Activated B cell treated with CpG ODN at 0.5 μM for 24 hours (primary cell): Measurements from ENCODE around the gene PNMA6F. TPM values are rescaled to one million over a fixed set of nuclear protein-coding genes. Genes with fewer than 3 reads are reported as not detected.
"Not testable (repeated sequence)": the region's sequence is repeated elsewhere in the genome, so short reads cannot be mapped to it uniquely, and the experiment has no call there.

Source experiments
- ATAC-seq: fragments of 200-7000 bp; cut with Tn5 transposase; one replicate; pipeline ENCODE4 v1.10.0; 2021; ENCODE audit warnings: low read depth, mild to moderate bottlenecking, moderate library complexity
- CTCF ChIA-PET: fragments of 350-600 bp; sonication (Branson Sonifier 250); formaldehyde crosslinking; loops from one replicate; lab custom pipeline; 2021; ENCODE audit warnings: antibody characterized with exemption; lab: Charles Lee
- POLR2A ChIA-PET: fragments of 350-600 bp; sonication (Branson Sonifier 250); formaldehyde crosslinking; loops from one replicate; lab custom pipeline; 2021; ENCODE audit warnings: antibody characterized with exemption; lab: Charles Lee
- DNase-seq: peaks from one replicate; pipeline ENCODE4 v3.0.0; 2022
- H3K27ac Mint-ChIP-seq: one replicate; pipeline ENCODE4 v1.8.0; 2020; ENCODE audit warnings: mixed read lengths
- H3K27me3 Mint-ChIP-seq: one replicate; pipeline ENCODE4 v1.8.0; 2021; ENCODE audit warnings: mixed read lengths
- H3K36me3 Mint-ChIP-seq: one replicate; pipeline ENCODE4 v1.8.0; 2021; ENCODE audit warnings: low read depth, mixed read lengths
- H3K4me1 Mint-ChIP-seq: one replicate; pipeline ENCODE4 v1.8.0; 2021; ENCODE audit warnings: mixed read lengths
- H3K4me3 Mint-ChIP-seq: one replicate; pipeline ENCODE4 v1.8.0; 2020; ENCODE audit warnings: mild to moderate bottlenecking, mixed read lengths
- H3K9me3 Mint-ChIP-seq: one replicate; pipeline ENCODE4 v1.8.0; 2020; ENCODE audit warnings: mixed read lengths
- CTCF ChIP-seq: fragments of 200-600 bp; IDR thresholded peaks from one replicate; pipeline ENCODE4 v1.8.0; 2022; ENCODE audit warnings: antibody characterized with exemption, mild to moderate bottlenecking
- intact Hi-C: fragments of 100-400 bp; cut with micrococcal nuclease; formaldehyde crosslinking; loops from one replicate; pipeline ENCODE4 v1.15.1; 2024
- total RNA-seq: library from RNA; stranded (reverse); gene quantifications from 2 replicates; pipeline ENCODE4 v1.2.3, GENCODE V29; 2022

Gene PNMA6F
- total RNA-seq, 1 donor from 2014 or later: not detected

DNA sequence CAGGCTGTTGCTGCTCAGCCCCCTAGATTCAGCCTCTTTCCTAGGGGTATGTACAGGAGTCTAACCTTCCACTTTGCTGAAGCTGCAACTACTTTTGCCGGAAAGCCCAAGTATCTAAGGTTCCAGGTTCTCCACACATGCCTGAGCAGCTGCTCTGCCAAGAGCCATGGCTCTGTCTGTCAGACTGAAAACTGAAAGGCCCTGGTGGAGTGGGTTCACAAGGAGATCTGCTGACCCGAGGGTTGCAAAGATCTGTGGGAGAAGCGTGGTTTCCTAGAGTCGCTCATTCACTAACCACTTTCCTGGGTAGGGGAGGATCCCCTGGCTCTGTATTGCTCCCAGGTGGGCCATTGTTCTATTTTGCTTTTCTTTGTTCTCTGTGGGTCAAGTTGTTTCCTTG, 6.0 kb upstream of the PNMA6F start:
- ATAC-seq (no peak), DNase-seq (no peak)
- peaks cover 12% of the 10 kb centered on the region for H3K9me3 Mint-ChIP-seq
- intact Hi-C loops: no loop called here
- no peak for TF ChIP-seq CTCF
- peaks cover 7% of the 10 kb centered on the region for H3K27me3 Mint-ChIP-seq
- ChIA-PET POLR2A (no interaction called here), CTCF (no interaction called here)
- no peak overlapping the region for H3K4me3 Mint-ChIP-seq
- no peaks in the 10 kb centered on the region for H3K36me3 Mint-ChIP-seq
- peaks cover 4% of the 10 kb centered on the region for H3K4me1 Mint-ChIP-seq
- H3K27ac Mint-ChIP-seq: no peak overlapping the region

GRCh38 chrX:153320555-153321184, 897 bp downstream of the PNMA6F start:
- ChIA-PET CTCF (no interaction called here), POLR2A (no interaction called here)
- intact Hi-C loops: no loop called here
- H3K27ac Mint-ChIP-seq: no peak overlapping the region
- no peak for ATAC-seq
- no peak for TF ChIP-seq CTCF
- no peaks in the 10 kb centered on the region for H3K4me1 Mint-ChIP-seq
- no peaks in the 10 kb centered on the region for H3K36me3 Mint-ChIP-seq
- no peak for DNase-seq
- H3K27me3 Mint-ChIP-seq: peaks cover 12% of the 10 kb centered on the region
- H3K4me3 Mint-ChIP-seq: no peak overlapping the region
- peaks cover 6% of the 10 kb centered on the region for H3K9me3 Mint-ChIP-seq

DNA sequence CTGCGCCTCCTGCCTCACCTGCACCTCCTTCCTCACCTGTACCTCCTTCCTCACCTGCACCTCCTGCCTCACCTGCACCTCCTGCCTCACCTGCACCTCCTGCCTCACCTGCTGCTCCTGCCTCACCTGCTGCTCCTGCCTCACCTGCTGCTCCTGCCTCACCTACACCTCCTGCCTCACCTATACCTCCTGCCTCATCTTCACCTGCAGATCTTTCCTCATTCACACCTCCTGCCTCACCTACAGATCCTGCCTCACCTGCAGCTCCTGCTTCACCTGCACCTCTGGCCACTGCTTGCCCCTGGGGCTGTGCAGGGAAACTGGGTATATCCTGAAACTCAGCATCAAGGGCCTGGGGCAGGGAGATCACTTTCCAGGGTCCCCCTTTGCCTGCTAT, 1.5 kb downstream of the PNMA6F start:
- ATAC-seq, intact Hi-C loops, H3K4me1 Mint-ChIP-seq, H3K36me3 Mint-ChIP-seq, H3K9me3 Mint-ChIP-seq, CTCF ChIA-PET, H3K4me3 Mint-ChIP-seq, POLR2A ChIA-PET, H3K27ac Mint-ChIP-seq, DNase-seq: not testable (repeated sequence)
- H3K27me3 Mint-ChIP-seq: peaks cover 12% of the 10 kb centered on the region

DNA sequence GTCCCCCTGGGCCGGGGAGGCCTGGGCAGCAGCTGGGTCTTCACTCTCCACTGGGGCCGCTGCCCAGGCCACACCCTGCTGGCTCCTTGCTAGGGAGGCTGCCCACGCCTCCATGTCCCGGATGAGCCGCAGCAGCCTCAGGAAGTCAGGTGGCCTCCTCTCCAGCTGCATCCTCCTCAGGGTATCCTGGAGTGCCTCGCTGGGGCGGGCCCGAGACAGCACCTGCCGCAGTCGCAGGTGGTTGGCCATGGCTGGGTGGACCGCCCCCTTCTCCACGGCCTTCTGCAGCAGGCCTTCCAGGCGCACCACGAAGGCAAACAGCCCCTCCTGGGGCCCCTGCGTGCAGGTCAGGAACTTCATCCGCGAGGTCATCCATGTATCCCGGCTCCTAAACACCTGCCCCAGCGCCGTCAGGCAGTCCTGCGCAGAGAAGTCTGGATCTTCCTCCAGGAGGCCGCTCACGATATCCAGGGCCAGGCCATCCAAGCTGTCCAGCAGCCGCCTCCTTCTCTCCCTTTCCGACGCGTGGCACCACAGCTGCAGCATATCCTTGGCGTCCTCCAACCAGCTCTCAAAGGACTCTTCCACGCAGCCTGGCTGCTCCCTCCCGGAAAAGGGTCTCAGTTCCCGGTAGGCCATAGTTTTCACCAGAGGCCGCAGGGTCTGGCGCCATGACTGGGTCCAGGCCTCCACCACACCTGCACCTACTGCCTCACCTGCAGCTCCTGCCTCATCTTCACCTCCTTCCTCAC, 2.1 kb downstream of the PNMA6F start:
- CTCF ChIA-PET: no interaction called here
- DNase-seq (no peak), ATAC-seq (no peak)
- Mint-ChIP-seq H3K36me3 (no peaks in the 10 kb centered on the region), H3K4me3 (no peak overlapping the region), H3K9me3 (no peaks in the 10 kb centered on the region), H3K27ac (no peak overlapping the region), H3K27me3 (peaks cover 11% of the 10 kb centered on the region), H3K4me1 (no peaks in the 10 kb centered on the region)
- TF ChIP-seq CTCF: no peak
- POLR2A ChIA-PET: no interaction called here
- intact Hi-C loops: loop anchor here (5.0 kb wide), 1 partner anchor 257 kb away; no protein-coding TSS in a partner anchor

- no peak for TF ChIP-seq CTCF
- ChIA-PET CTCF (no interaction called here), POLR2A (no interaction called here)
- DNase-seq (no peak), ATAC-seq (no peak)
- H3K27me3 Mint-ChIP-seq: peaks cover 8% of the 10 kb centered on the region
- no peak overlapping the region for H3K4me3 Mint-ChIP-seq
- intact Hi-C loops: loop anchor here (5.0 kb wide), 1 partner anchor 257 kb away; no protein-coding TSS in a partner anchor
- H3K36me3 Mint-ChIP-seq: no peaks in the 10 kb centered on the region
- H3K4me1 Mint-ChIP-seq: no peaks in the 10 kb centered on the region
- H3K9me3 Mint-ChIP-seq: no peaks in the 10 kb centered on the region
- H3K27ac Mint-ChIP-seq: no peak overlapping the region
Measured at GRCh38 chrX:153318811-153319210, 2.8 kb downstream of the PNMA6F start.
